Activated CD4-positive, alpha-beta memory T cell treated with anti-CD3 and anti-CD28 coated beads for 36 hours (primary cell): Measurements from ENCODE around the gene PASD1. TPM values are rescaled to one million over a fixed set of nuclear protein-coding genes. Genes with fewer than 3 reads are reported as not detected.
"Not testable (repeated sequence)": the region's sequence is repeated elsewhere in the genome, so short reads cannot be mapped to it uniquely, and the experiment has no call there.

Experiments
- CTCF ChIA-PET: fragments of 350-600 bp; sonication (Branson Sonifier 250); formaldehyde crosslinking; loops from one replicate; lab custom pipeline; 2021; ENCODE audit warnings: antibody characterized with exemption, inconsistent platforms; lab: Charles Lee
- POLR2A ChIA-PET: fragments of 350-600 bp; sonication (Branson Sonifier 250); formaldehyde crosslinking; loops from one replicate; lab custom pipeline; 2021; ENCODE audit warnings: antibody characterized with exemption; lab: Charles Lee
- DNase-seq: peaks from one replicate; pipeline ENCODE4 v3.0.0-alpha.2; 2020
- H3K27ac Mint-ChIP-seq: one replicate; pipeline ENCODE4 v1.8.0; 2021; ENCODE audit warnings: mixed read lengths
- H3K27me3 Mint-ChIP-seq: one replicate; pipeline ENCODE4 v1.8.0; 2021; ENCODE audit warnings: mixed read lengths
- H3K36me3 Mint-ChIP-seq: one replicate; pipeline ENCODE4 v1.8.0; 2021; ENCODE audit warnings: mixed read lengths
- H3K4me1 Mint-ChIP-seq: one replicate; pipeline ENCODE4 v1.8.0; 2021; ENCODE audit warnings: low read depth, mixed read lengths
- H3K4me3 Mint-ChIP-seq: one replicate; pipeline ENCODE4 v1.8.0; 2021; ENCODE audit warnings: mild to moderate bottlenecking, mixed read lengths
- H3K9me3 Mint-ChIP-seq: one replicate; pipeline ENCODE4 v1.8.0; 2021; ENCODE audit warnings: mixed read lengths
- intact Hi-C: fragments of 100-400 bp; cut with micrococcal nuclease; formaldehyde crosslinking; loops from one replicate; pipeline ENCODE4 v1.15.1; 2023
- total RNA-seq, 2 experiments: library from RNA; stranded (reverse); gene quantifications; one replicate each; pipeline ENCODE4 v1.2.3, GENCODE V29; 2021

The PASD1 gene
- total RNA-seq, 2 experiments from 2014 or later, result not detected

DNA sequence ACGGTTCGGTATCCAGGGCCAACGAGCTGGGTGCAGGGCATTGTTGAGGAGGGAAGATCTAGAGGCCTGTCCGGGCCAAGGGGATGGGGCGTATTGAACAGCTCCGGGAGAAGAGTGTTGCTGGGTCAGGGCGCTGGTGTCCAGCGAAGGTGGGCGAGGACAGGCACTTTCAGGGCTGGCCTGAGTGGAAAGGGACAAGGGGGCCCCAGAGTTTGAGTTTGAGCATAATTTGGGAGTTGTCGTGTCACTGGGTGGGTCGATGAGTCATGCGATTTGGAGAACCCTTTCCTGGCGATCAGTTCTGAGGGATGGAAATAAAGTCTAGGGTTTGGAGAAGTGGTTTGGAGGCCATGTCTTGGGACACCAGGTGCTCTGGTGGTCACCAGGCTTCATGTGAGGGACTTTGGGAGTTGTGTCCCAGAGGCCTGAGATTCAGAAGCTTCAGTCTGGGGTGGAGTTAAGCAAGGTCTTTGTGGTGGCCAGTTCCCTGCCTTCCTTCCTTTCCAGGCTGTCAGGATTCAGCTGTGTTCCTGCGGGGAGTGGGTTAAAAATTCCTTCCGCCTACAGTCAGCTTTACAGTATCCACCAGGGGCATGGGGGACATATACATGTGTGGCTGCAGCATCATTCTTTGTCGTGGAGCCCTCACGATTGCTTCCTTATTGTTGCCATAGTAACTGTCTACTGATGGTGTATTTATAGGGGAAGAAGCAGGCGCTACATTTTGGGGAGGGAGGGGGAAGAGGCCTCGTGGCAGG, 132.3 kb downstream of the PASD1 start:
- CTCF ChIA-PET, result no interaction called here
- intact Hi-C loops, result no loop called here
- H3K9me3 Mint-ChIP-seq, result no peaks in the 10 kb centered on the region
- peaks cover 11% of the 10 kb centered on the region for H3K27me3 Mint-ChIP-seq
- H3K4me3 Mint-ChIP-seq, result no peak overlapping the region
- H3K4me1 Mint-ChIP-seq, result no peaks in the 10 kb centered on the region
- no peak for DNase-seq
- no peaks in the 10 kb centered on the region for H3K36me3 Mint-ChIP-seq
- no peak overlapping the region for H3K27ac Mint-ChIP-seq
- POLR2A ChIA-PET, result no interaction called here

GRCh38 chrX:151697082-151697481, 133.6 kb downstream of the PASD1 start:
- H3K36me3 Mint-ChIP-seq, H3K4me3 Mint-ChIP-seq, H3K9me3 Mint-ChIP-seq, DNase-seq, H3K4me1 Mint-ChIP-seq, H3K27ac Mint-ChIP-seq, intact Hi-C loops, POLR2A ChIA-PET, CTCF ChIA-PET: not testable (repeated sequence)
- peaks cover 11% of the 10 kb centered on the region for H3K27me3 Mint-ChIP-seq

DNA sequence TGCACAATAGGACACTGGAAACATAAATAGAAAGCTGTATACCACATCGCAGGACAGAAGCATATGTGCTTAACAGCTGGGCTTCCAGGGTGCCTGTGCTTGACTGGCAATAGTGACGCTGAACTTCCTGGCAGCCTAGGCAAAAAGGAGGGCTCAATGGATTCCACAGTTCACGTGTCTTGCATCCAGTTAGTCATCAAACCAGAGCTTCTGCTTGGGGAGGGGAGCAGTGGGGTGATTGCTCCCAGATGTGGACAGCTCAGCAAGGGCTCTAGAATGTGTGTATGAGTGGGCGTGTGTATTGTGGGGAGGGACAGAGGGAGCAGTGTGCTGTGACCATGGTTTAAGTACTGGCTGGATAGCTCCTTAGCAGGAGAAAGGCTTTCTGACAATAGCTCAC, 134.0 kb downstream of the PASD1 start:
- Mint-ChIP-seq H3K27ac (no peak overlapping the region), H3K9me3 (no peaks in the 10 kb centered on the region), H3K36me3 (no peaks in the 10 kb centered on the region), H3K27me3 (peaks cover 11% of the 10 kb centered on the region), H3K4me1 (no peaks in the 10 kb centered on the region), H3K4me3 (no peak overlapping the region)
- no peak for DNase-seq
- ChIA-PET POLR2A (no interaction called here), CTCF (no interaction called here)
- intact Hi-C loops, result no loop called here

DNA sequence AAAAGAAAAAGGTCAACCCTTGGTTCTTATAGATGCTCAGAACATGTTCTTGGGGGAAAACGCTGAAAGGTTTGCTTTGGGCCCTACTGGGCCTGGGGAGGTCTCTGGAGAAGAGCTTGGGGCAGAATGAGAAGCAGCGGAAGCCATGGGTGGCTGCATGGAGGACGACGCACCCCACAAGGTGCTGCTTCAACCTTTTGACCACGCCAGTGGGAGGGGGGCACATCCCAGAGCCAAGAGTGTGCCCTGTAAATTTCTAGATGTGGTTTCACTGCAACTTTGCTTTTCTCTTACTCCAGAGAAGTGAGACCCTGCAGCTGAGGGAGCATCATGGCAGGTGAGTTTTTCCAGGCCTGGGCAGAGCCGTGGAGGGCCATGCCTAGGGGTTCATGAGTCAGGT, 135.0 kb downstream of the PASD1 start:
- H3K4me1 Mint-ChIP-seq, result no peaks in the 10 kb centered on the region
- H3K9me3 Mint-ChIP-seq, result no peaks in the 10 kb centered on the region
- no peak for DNase-seq
- no peak overlapping the region for H3K4me3 Mint-ChIP-seq
- H3K36me3 Mint-ChIP-seq, result no peaks in the 10 kb centered on the region
- H3K27ac Mint-ChIP-seq, result no peak overlapping the region
- ChIA-PET POLR2A (no interaction called here), CTCF (no interaction called here)
- intact Hi-C loops, result no loop called here
- H3K27me3 Mint-ChIP-seq, result peaks cover 8% of the 10 kb centered on the region

DNA sequence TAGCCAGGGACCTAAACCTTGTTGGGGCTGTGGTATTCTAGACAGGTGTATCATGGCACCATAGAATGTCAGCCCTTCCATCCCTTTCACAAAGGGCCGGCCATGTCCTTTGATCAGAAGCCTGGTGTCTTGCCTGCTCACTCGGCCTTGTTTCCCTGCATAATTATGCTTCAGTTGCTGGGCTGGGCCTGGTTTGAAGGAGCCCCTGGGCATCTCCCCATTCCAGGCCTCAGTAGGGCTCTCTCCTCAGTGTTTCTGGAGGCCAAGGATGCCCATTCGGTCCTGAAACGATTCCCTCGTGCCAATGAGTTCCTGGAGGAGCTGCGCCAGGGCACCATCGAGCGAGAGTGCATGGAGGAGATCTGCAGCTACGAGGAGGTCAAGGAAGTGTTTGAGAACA, 136.3 kb downstream of the PASD1 start:
- intact Hi-C loops, result no loop called here
- CTCF ChIA-PET, result no interaction called here
- DNase-seq, result no peak
- Mint-ChIP-seq H3K4me1 (no peaks in the 10 kb centered on the region), H3K9me3 (no peaks in the 10 kb centered on the region), H3K27me3 (peaks cover 3% of the 10 kb centered on the region), H3K36me3 (no peaks in the 10 kb centered on the region), H3K4me3 (no peak overlapping the region), H3K27ac (no peak overlapping the region)
- POLR2A ChIA-PET, result no interaction called here

DNA sequence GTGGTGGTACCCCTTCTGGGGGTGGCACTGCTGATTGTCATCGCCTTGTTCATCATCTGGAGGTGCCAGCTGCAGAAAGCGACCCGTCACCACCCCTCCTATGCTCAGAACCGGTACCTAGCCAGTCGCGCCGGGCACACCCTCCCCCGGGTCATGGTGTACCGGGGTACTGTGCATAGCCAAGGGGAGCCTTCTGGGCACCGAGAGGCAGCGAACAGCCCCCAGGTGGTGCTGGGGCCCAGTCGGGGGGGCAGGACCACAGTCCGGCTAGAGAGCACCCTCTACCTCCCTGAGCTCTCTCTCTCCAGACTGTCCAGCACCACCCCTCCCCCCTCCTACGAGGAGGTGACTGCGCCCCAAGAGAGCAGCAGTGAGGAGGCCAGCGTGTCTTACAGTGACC, 137.1 kb downstream of the PASD1 start:
- ChIA-PET POLR2A (no interaction called here), CTCF (no interaction called here)
- H3K27me3 Mint-ChIP-seq, result peaks cover 2% of the 10 kb centered on the region
- H3K4me1 Mint-ChIP-seq, result no peaks in the 10 kb centered on the region
- no peak overlapping the region for H3K4me3 Mint-ChIP-seq
- H3K36me3 Mint-ChIP-seq, result no peaks in the 10 kb centered on the region
- H3K9me3 Mint-ChIP-seq, result no peaks in the 10 kb centered on the region
- no peak for DNase-seq
- intact Hi-C loops, result no loop called here
- H3K27ac Mint-ChIP-seq, result no peak overlapping the region

DNA sequence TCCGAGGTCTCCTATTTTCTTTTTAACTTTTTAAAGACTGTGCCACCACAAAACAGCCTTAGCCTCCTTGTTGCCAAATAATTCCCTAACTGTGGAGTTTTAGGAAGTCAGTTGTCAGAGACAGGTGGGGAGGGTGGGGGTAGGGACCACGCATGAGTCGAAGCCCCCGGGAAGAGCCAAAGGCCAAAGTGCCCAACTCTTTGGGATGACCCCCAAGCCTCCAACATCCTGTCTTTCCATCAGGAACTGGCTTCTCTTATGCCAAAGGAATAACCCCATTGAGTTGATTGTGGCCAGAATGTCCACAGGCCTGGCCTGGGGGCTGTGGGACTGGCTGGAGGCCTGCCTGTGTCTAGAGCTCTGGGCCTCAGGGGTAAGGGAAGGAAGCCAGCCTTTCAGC, 137.6 kb downstream of the PASD1 start:
- intact Hi-C loops, result no loop called here
- POLR2A ChIA-PET, result no interaction called here

GRCh38 chrX:151701531-151701930, 138.1 kb downstream of the PASD1 start:
- DNase-seq, result no peak
- no peaks in the 10 kb centered on the region for H3K4me1 Mint-ChIP-seq
- no peaks in the 10 kb centered on the region for H3K36me3 Mint-ChIP-seq
- CTCF ChIA-PET, result no interaction called here
- POLR2A ChIA-PET, result no interaction called here
- no peaks in the 10 kb centered on the region for H3K27me3 Mint-ChIP-seq
- no peaks in the 10 kb centered on the region for H3K9me3 Mint-ChIP-seq
- intact Hi-C loops, result no loop called here
- H3K27ac Mint-ChIP-seq, result no peak overlapping the region
- H3K4me3 Mint-ChIP-seq, result no peak overlapping the region

More for the DNA sequence above, 137.6 kb downstream of the PASD1 start:
- Mint-ChIP-seq H3K4me1 (no peaks in the 10 kb centered on the region), H3K27ac (no peak overlapping the region), H3K4me3 (no peak overlapping the region), H3K9me3 (no peaks in the 10 kb centered on the region), H3K27me3 (no peaks in the 10 kb centered on the region), H3K36me3 (no peaks in the 10 kb centered on the region)
- DNase-seq, result no peak
- CTCF ChIA-PET, result no interaction called here

DNA sequence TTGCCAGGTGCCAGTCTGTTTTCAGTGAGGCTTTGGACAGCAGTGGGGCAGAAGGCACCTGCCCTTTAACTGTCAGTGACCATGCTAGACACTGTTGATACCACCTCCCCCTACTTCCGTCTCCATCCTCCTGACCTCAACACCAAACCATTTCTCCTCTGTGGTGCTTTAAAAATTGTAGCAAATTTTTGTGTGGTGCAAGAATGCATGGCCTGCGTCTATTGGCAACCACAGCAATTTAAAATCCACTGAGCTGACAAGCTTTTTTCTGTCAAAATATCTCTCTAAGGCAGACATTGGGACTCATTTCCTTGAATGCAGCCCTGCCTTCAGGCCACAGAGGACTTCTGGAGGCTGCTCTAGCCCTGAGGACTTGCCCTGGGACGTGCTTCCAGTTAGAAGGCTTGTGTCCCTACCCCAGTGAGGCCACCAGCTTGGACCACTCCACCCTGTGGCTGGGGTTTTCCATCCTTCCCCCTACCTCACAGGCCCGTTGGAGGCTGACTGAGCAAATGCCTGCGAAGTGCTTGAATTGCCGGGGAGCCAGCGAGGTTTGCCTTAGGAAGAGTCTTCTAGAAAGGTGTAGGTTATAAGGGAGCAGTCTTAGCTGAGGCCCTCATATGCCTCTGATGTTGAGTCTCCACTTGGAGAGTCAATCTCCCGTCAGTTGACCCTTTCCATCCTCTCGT, 138.7 kb downstream of the PASD1 start:
- Mint-ChIP-seq H3K27ac (no peak overlapping the region), H3K36me3 (no peaks in the 10 kb centered on the region), H3K27me3 (no peaks in the 10 kb centered on the region), H3K4me3 (no peak overlapping the region), H3K9me3 (no peaks in the 10 kb centered on the region), H3K4me1 (no peaks in the 10 kb centered on the region)
- ChIA-PET CTCF (no interaction called here), POLR2A (no interaction called here)
- intact Hi-C loops, result no loop called here
- no peak for DNase-seq

DNA sequence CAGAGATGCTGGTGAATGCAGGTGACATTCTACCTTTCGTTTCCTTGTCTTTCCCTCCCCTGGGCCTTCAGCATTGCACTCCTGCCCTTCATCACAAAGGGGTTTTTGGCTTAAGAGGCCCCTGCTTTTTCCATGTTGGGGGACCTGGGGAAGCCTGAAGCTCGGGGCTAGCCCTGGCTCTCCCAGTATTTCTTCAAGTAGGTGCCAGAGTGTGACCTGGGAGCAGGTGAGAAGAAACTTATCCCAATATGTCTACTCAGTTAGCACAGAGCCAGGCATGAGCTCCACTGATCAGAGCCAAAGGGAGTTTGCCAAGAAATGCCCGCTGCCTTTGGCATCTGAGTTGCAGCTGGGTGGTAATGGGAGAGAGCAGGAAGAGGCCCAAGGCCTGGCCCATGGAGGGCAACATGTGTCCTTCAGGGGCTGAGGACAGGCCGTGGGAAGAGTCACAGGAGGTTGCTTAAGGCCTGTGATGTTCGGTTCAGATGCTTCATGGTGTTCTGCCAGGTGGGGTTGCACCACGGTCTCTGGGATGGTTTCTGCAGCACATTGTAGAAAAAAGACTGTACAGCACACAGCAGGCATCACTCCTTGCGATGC, 139.4 kb downstream of the PASD1 start:
- no peaks in the 10 kb centered on the region for H3K9me3 Mint-ChIP-seq
- no peak overlapping the region for H3K4me3 Mint-ChIP-seq
- no peak overlapping the region for H3K27ac Mint-ChIP-seq
- intact Hi-C loops, result no loop called here
- no peaks in the 10 kb centered on the region for H3K36me3 Mint-ChIP-seq
- DNase-seq, result no peak
- POLR2A ChIA-PET, result no interaction called here
- CTCF ChIA-PET, result no interaction called here
- no peaks in the 10 kb centered on the region for H3K27me3 Mint-ChIP-seq
- no peaks in the 10 kb centered on the region for H3K4me1 Mint-ChIP-seq

DNA sequence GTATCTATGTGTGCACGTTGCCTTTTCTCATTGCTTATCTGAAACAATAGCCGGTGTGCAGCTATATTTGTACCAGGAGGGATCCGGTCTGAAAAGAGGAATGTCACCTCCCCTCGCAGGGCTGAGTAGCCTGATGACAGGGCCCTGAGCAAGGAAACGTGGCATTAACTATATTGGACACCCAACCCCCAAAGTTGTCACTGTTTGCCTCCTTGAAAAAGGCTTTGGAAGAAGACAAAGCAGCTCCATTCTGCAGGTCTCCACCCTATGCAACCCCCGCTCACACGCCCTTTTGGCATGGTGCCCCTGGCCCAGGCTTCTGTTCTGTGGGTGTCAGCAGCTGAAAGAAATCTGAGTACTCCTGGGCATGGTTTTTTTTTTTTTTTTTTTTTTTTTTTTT, 140.0 kb downstream of the PASD1 start:
- no peaks in the 10 kb centered on the region for H3K9me3 Mint-ChIP-seq
- ChIA-PET POLR2A (no interaction called here), CTCF (no interaction called here)
- intact Hi-C loops, result no loop called here
- no peak overlapping the region for H3K4me3 Mint-ChIP-seq
- no peak overlapping the region for H3K27ac Mint-ChIP-seq
- H3K27me3 Mint-ChIP-seq, result no peaks in the 10 kb centered on the region
- H3K4me1 Mint-ChIP-seq, result no peaks in the 10 kb centered on the region
- DNase-seq, result no peak
- H3K36me3 Mint-ChIP-seq, result no peaks in the 10 kb centered on the region

- CTCF ChIA-PET, result no interaction called here
- DNase-seq, result no peak
- POLR2A ChIA-PET, result no interaction called here
- Mint-ChIP-seq H3K4me1 (no peaks in the 10 kb centered on the region), H3K4me3 (no peak overlapping the region), H3K27me3 (no peaks in the 10 kb centered on the region), H3K9me3 (no peaks in the 10 kb centered on the region), H3K27ac (no peak overlapping the region), H3K36me3 (no peaks in the 10 kb centered on the region)
- intact Hi-C loops, result no loop called here
Measured at GRCh38 chrX:151704041-151704663, 140.7 kb downstream of the PASD1 start.
